ENCODE data around the gene UBE2Z.
"Not testable (repeated sequence)": the region's sequence is repeated elsewhere in the genome, so short reads cannot be mapped to it uniquely, and the experiment has no call there.

UBE2Z gene

DNA sequence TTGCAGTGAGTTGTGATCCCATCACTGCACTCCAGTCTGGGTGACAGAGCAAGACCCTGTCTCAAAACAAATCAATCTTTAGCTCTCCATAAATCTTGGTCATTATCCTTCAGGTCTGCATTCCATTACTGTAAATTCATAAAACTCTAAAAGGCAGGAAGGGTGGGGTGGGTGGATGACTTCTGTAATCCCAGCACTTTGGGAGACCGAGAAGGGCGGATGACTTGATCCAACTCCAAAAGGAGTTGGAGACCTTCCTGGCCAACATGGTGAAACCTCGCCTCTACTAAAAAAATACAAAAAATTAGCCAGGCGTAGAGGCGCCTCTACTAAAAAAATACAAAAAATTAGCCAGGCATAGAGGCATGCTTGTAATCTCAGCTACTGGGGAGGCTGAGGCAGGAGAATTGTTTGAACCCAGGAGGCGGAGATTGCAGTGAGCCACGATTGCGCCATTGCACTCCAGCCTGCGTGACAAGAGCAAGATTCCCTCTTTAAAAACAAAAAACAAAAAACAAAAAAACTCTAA, 2.2 kb upstream of the UBE2Z start:
- no peak for DNase-seq

DNA sequence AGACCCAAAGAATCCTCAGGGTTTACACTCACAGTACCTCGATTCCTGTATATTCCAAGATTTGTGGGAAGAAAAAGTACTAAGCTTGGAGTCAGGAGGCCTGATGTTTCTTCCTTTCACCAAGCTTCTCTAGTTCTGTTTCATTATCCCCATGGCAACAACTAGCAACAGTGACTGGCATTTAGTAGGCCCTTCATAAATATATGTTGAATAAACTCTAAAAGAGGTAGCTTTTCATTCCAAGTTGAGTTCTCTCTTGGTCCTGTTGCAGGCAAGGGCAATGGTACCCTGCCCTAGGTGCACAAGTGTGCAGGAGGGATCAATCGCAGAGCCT, 527 bp upstream of the UBE2Z start:
- DNase-seq: peak; percentile 34

DNA sequence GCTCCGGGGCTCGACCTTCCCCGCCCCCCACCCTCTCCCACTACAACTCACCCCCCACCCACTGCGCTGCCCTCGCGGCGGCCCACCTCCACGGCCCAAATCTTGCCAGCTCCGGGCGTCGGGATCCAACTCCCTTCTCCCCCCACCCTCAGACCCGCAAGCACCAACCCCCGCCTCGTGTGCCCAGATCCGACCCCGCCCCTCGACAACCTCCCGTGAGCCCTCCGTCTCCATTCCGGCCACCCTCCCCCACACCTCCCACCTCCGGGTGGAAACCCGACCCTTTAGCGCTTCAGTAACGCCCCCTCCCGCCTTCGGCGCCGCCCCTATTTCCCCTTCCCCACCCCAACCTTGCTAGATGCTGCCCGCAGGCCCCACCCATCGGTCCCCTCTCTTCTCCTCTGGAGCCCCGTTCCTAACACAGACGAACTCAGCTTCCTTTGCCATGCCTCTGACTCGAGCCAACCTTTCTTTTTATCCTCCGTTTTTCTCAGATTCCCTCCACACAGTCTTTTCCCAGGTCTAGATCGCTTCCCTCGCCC, 717 bp downstream of the UBE2Z start:
- peak; percentile 67 for DNase-seq

DNA sequence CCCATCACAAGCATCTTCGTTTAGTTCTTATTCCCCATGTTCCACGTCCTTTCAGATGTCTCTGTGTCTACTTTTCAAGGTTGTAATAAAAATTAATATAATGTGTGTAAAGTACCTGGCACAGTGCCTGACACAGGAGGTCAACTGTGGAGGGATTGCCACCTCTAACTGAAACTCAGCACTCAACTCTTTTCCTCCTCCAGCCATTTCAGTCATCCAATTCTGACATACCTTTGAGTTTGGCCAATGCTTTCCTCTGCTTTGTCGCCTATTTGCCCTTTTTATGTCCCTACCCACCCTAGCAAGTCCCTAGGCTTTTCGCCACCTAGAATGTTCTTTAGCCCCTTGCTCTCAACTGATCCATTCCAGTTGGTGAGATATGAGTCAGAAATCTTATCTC, 1.6 kb downstream of the UBE2Z start:
- no peak for DNase-seq

DNA sequence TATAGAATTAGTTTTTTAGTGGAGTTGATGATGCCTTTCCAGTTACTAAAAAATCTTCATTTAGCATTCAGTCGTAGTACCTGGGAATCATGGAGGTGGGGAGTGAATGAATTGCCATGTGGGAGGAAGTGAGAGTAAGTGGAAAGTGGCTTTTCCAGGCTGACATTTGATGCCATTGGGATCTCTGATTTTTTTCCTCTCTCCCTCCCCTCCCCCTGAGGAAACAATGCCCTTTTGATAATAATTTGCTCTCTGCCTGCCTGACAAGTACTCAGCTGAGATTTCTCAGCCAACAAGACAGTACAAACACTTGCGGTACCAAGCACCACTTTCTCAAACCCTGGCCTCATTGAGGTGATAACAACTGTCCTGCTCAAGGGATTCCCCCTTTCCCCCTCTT, 2.2 kb downstream of the UBE2Z start:
- no peak for DNase-seq

DNA sequence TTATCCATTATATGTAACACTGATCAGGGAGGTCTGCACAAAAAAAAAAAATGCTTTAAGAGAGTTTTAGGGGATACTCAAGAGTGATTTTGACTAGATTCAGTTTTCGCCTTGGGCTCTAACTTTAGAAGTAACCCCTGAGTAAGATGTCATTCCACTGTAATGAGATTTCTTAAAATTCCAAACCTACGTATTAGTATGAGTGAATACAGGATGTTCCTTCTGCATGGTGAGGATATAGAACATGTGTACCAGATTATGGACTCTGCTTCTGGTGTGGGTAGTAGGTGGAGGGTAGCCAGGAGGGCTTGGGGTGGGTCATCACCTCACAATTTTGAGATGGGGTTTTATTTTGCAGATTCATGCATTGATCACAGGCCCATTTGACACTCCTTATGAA, 4.3 kb downstream of the UBE2Z start:
- no peak for DNase-seq

DNA sequence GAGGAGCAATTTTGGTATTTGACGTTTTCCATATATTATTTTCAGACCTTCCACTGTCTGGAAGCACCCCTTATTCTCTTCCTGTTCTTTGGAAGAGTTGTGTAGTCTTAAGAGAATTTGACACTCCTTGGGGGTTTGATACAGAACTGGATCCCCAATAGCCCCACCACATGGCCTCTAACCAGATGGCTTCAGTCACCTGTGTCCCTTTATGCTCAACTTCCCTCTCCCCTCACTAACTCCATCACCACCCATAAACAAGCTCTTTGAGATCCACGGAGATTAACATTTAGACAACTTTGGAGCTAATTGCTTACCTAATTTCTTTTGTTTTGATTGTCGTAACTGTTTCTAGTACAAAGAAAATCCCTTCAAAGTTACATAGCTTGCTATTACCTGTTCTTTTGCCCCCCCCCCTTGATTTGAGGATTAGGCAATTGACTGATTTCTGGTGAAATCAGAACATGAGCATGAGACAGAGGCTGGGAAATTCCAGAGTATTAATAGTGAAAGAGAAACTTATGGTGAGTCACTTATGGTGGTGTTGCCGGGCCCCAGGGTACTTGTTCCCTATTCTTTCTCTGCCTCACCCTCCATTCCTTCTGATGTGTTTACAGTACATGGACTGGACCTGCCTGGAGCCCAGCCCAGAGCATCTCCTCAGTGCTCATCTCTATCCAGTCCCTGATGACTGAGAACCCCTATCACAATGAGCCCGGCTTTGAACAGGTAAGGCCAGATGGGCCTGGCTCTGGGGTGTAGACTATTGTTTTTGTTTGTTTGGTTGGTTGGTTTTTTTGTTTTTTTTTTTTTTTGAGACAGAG, 7.5 kb downstream of the UBE2Z start:
- no peak for DNase-seq

DNA sequence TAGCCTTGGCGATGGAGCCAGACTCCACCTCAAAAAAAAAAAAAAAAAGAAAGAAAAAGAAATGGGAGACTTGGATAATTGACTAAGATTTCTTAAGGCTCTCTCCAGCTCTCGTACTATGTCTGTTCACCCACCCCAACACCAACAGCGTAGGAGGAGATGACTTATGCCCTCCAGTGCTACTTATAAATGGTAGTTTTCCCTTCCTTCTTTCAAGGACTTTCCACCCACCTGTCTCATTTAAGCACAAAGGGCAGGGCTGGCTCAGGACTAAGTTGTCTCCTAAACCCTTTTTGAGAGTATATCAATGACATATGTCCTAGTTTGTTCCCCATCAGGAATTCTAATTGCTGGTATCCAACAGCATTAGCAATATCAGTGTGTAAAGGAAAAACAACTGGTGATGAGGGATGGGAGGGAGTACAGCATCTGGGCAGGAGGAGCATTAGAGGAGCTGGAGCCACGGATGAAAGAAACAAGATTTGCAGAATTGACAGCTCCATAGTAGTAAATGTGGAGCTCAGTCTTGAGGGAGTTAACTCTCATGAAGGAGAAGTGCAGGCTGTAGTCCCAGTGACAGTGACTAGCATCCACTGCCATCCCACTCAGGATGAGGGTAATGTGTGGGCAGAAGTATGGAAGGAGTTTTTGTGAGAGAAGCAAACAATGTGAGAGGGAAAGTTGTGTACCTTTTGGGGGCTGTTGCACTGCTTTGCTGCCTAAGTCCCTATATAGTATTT, 17.2 kb downstream of the UBE2Z start:
- DNase-seq: no peak

DNA sequence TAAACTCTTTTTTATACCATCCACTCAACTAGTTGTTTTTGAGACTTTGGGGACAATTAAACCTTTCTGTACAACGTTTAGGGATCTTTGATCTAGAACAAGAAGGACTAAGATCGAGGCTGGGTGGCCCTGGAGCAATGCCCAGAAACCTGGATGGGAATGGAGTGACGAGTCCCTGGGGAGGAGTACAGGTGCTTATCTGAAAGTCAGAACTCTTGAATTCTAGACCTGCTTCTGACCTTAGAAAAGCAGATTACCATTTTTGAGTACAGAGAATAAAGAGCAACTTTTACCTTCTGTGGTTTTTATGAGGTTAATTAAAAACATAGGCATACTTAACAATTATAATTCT, 17.8 kb downstream of the UBE2Z start:
- no peak for DNase-seq

DNA sequence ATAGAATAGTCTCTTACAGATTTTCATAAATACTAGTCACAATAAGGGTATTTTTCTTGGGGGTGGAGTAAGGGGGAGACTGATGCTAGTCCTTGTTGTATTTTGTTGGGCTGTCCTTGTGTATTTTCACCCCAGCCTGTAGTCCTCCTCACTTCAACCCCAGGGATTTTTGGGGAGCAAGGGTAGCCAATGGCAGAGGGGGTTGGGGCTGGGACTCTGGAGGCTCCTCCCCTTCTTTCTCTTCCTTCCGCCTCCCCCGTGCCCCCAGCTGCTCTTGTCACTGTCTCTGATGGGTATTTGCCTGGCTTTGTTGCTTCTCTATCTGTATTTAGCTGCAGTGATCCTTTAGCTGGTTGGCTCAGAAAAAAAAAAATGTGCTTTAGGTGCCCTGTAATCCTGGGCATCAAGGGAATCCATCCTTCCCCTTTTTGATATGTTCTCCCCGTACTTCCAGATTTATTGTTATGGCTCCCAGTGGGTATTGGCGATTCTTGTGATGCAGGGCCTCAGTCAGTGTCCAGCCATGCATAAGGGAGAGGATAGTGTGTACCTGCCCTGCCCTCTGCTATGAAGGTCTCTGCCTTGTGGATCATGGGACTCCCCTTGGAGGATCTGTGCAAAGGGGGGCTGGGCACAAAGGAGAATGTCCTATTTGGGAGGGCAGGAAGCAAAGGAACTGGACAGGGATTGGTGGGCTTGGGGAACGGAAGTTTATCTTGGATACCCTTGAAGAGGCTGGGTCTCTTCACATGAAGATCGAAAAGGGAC, 20.0 kb downstream of the UBE2Z start:
- DNase-seq: no peak

DNA sequence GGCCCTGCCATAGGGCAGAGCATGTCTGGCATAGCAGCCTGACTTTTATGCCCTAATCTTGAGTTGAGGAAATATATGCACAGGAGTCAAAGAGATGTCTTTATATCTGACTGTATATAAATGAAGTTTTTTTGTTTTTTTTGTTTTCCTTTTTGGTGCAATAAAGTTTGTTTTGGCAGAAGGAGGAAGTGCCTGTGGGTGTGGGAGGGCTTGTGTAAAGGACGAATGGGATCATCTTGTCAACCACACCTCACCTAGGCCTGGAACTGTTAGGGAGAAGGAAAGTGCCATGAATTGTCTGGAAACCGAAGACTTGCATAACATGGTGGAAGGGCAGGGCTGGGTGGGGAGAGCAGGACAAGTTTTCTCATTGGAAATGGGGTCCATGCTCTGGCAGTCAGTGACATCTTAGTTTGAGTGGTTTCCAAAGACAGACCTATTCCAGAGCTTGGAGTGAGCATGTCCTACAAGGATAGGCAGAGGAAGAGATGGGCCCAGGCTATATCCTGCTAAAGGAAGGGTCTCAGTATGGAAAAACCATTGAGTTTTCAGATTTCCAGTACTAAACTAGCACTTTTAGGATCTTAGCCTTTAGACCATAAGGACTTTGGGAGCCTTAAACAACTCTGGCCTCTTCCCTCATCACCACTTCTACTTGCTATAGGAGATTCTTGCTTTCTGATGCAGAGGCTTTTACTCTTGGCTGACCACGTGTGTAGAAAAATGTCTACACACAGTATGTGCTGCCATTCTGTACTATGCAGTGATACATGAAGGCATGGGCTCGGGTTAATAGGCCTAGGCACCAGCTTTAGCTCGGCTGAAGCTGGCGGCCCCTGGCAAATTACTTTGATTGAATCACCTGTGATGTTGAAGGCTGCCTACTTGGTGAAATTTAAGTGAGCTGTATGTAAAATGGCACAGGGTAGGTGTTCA, 20.9 kb downstream of the UBE2Z start:
- DNase-seq: no peak

DNA sequence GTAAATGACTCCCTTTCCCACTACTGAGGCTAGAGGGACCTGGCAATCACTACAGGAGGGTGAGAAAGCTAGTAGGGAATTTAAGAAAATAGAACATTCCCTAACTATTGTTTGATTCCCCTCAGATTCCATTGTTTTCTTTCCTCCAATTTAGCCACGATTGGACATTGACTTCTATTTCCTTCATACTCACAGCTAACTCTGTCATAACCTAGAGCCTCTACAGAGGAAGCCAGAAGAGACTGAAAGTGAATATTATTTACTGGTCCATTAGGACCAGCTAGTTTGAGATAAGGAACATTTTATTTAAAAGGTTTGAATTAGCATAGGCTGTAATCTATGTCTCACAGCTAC, 21.6 kb downstream of the UBE2Z start:
- DNase-seq: no peak

DNA sequence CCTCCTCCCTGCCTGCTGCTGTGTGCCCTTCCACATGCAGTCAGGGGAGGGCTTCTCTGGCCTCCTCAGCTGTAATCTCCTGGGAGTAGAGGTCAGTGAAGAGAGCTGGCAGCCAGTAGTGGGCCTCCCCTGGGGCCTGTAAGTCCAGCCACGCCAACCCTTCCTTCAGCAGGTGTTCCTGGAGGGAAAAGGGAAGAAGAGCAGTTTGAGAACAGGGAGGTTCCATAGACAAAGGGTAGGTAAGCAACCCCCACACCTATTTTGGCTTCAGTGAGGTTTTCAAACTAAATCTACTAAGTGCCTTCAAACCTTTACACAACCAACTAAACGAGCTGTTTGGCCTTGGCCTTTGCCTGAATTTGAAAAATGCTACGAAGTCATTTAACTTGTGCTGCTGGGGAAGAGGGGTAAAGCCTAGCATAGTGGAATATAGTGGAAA, 22.2 kb downstream of the UBE2Z start:
- no peak for DNase-seq

DNA sequence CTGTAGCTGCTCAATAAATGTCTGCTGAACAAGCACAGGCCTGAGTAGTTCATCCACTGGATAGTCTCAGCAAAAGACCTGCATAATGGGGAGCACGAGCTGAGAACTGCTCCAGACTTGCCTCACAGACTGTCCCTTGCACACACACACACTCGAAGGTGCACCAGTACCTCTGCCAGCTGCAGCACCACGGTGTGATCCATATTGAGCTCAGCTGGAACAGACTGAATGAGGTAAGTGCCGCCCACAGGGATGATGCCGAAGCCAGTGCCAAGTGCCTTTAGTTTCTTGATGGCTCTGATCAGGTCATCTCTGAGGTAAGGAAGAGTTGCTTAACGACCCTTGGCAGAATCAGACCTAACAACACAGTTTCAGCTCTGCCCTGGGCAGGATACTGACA, 24.8 kb downstream of the UBE2Z start:
- no peak for DNase-seq

DNA sequence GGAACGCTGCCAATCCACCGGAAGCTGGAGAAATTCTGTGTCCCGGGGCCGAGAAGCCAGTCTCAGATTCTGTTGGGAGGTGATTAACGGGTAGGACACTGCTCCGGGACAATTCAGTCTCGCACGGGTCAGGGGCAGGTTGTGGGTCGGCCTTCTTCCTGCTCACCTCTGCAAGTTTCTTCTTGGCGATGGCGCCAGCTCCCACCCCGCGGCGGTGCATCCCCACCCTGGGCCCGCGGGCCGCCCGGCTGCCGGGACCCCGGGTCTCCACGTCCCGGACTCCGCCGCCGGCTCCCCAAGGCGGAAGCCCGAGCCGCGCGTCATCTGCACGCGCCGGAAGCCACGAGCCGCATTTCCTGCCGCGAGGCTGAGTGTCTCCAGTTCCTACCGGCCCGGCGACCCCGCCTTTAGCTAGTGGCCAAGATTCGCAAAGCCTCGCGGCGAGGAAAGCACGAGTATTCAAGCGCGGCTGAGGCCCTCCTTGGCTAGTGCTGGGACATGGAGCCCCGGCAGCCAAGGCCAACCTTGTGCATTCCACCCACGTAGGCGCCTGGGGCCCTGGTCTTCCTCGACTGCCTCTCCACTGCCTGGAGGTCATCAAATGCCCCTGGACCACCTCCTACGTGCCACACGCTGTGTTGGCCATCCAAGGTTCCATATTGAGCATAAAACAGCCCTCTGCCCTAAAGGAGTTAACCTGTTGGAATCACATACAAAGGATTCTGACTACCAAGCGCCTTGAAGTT, 36.5 kb downstream of the UBE2Z start, which contains the start of gene SNF8:
SNF8 (minus strand) TSS at position 328 of the 746 bp plus-strand sequence; CDS start at position 220, 108 bp downstream.
- DNase-seq: peak; percentile 71

DNA sequence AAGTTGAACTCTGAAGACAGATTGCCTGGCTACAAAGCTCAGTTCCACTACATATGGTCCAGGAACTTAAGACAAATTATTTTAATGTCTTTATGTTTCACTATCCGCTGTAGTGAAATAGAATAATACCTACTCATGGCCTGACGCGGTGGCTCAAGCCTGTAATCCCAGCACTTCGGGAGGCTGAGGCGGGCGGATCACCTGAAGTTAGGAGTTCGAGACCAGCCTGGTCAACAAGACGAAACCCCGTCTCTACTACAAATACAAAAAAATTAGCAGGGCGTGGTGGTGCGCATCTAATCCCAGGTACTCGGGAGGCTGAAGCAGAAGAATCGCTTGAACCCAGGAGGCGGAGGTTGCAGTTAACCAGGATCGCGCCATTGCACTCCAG, 37.0 kb downstream of the UBE2Z start:
- DNase-seq: not testable (repeated sequence)

DNA sequence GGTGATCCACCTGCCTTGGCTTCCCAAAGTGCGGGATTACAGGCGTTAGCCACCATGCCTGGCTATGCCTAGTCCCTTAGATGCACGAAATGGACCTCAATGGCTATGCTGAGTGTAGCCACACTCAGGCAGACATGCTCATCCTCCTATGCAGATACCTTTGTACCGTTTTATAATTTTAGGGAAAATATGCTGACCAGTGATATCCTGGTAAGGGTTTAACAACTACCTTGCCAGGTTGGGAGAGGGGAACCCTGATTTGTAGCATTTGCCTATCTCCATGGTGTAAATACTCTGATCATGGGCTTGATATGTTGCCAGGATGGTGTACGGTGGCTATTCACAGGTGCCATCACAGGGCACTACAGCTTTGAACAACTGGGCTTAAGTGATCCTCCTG, 43.4 kb downstream of the UBE2Z start:
- DNase-seq: no peak

DNA sequence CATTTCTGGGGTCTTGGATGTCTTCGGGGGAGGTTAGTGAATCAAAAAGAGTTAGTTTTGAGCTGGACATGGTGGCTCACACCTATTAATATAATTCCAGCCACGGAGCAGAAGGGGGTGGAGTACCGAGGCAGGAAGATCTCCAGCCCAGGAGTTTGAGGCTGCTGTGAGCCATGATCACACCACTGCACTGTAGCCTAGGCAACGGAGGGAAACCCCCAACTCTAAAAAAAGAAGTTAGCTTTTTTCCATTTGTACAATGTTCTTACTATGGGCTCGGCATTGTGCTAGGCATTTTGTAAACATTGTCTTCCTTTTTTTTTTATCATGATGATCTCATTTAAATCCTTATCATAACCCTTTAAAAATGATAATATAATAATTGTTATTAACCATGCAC, 44.7 kb downstream of the UBE2Z start:
- DNase-seq: no peak

DNA sequence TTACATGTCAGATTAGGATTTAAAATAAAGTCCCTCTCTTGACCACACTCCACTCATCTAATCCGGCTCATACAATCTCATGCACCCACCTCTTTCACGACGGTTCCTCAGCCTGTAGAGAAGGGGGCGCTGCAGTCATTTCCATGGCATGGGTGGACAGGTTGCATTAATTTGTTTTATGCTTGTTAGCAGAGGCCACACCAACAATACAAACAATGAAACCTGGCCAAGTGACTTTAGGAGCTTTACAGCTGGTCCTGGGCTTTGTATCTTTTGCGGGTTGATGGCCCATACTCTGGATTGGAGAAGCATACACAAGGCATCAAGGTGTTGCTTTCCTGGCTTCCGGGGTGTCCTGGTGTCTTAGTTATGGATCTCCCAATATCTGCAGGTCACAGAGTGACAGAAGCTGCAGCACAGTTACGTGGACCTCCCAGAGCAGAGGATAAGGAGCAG, 46.1 kb downstream of the UBE2Z start:
- DNase-seq: no peak

DNA sequence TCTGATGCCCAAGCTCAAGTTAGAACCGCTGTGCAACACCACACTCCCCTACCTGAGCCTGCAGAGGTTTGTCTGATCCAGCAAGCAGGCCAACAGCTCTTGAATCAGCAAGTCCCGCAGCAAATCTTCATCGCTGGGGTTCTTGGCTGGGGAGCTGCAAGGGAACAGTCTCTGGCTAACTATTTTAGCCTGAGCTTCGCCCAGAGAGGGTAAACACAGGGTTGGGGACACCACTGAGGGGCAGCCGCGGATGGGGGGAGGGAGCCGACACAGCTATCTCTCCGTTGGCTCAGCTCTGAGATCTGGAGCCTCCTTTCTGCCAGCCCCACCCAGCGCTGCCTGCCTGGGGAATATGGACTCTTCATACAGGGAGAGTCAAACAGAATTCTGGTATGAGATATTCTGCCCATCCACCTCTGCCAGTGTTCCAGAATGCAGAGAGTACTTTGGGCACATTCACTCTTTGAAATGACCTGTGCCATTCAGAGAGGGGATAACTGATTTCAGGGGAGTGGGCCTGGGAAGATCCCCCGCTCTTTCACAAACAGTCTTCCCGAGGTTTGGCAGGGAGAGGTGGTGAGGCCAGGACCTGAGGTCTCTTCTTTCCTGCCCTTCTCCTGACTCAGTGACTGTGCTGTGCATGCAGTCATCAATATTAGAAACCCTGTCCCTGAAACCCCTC, 52.8 kb downstream of the UBE2Z start:
- DNase-seq: no peak
